Endometrium (tissue), 2 donors: ENCODE measurements around the gene FHOD3.

Experiments used
- FAIRE-seq: peaks from 2 replicates; lab custom pipeline; 2012; peaks lifted over from hg19 to GRCh38; lab: Jason Lieb, UNC
- donor health status: control.
- donor health status: control.

Gene FHOD3

DNA sequence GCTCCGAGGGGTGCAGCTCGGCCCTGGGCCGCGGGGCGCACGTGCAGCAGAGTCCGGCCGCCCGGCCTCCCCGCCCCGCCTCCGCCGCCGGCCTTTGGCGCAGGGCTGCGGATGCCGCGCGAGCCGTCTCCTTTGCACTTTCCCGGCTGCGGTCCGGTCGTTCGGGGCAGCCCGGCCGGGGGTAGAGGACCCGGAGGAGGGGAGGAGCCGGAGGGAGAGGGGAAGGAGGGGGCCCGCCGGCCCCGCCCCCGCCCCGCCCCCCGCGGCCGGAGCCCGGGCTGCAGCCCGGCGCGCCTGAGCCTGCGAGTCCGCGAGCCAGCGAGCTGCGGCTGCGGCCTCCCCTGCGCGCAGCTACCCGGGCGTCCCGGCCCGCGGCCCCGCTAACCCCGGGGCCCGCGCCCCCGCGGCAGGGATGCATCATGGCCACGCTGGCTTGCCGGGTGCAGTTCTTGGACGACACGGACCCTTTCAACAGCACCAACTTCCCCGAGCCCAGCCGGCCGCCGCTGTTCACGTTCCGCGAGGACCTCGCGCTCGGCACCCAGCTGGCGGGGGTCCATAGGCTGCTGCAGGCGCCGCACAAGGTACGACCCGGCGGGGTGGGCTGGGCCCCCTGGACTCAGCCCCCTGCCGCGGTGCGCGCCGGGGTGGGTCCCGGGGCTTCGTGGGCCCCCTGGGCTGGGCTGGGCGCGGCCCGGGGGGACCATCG, at the start of gene FHOD3:
Gene FHOD3, plus strand, starts transcription at position 297 of the 709 bp plus-strand sequence. Its CDS starts 123 bp downstream, at position 420.
- FAIRE-seq, result no peak

DNA sequence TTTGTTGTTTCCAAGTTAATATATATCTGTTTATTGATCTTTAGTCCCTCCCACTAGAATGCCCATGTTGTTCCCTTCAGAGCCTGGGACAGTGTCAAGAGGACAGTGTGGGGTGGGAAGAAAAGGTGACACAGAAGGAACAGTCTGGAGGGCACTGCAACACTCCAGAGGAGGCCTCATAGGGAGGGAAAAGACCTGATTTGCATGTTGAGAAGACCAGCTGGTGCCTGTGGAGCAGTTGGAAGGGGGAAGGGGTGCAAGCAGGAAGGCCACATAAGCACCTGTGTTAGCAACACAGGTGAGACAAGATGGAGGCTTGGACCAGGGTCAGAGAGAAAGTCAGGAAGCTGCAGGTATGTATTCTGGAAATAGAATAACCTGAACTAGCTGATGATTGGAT, 48.1 kb upstream of the FHOD3 start:
- no peak for FAIRE-seq

DNA sequence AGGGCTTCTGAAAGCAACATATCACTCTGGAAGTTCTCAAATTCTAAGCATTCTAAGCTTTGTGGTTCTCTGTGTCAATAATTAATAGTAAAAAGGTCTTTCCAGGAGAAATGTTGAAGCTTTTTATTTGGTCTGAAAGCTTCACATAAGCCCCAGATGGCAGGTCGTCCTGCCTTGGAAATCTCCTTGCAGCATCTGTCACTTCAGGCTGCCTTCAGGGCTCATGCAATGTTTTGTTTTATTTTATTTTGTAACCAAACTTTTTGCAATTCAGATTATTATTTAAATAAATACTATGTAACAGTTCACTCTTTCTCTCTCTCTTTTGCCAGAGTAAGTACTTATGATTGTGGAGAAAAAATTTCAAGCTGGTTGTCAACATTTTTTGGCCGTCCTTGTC, 46.7 kb upstream of the FHOD3 start:
- FAIRE-seq, result no peak

DNA sequence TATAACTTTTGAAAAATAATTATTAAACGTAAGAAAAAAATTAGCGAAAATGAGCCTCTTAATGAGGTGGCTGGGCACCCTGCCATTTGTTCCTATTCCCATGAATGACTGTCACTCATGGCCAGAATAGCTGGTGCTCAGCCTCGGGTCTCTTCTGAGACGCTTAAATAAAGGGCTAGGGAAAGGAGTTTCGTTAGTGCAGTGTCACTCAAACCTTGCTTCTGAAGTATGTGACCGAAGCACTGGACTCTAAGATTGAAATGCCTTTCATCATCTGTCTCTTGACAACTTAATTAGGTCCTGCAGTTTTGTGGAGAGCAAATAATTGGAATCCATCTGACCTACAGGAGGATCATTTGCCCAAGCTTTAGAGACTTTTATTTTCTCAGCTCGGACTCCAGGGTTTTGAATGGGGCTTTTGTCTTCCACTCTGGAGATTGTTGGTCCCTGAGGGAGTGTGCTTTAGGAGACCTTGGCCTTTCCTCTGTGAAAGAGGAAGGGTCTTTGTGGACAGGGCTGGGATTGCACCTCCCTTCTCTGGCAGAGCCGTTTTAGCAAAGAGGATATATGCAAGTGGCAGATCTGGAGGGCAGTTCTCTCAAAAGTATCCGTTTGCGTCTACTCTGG, 42.3 kb upstream of the FHOD3 start:
- FAIRE-seq, result no peak

DNA sequence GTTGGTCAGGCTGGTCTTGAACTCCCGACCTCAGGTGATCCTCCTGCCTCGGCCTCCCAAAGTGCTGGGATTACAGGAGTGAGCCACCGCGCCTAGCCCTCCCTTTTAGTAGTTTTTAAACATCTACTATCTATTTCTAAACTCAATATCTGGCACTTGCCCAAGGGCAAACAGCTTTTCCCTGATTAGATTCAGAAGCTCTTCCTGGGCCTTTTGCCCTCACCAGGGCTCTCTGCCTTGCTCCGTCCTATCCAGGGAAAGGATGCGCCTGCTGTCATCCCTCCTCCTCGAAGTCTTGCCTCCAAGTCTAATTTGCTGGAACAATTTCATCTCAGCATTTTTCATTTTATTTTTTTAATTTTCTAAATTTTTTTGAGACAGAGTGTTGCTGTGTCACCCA, 41.4 kb upstream of the FHOD3 start:
- FAIRE-seq, result no peak

DNA sequence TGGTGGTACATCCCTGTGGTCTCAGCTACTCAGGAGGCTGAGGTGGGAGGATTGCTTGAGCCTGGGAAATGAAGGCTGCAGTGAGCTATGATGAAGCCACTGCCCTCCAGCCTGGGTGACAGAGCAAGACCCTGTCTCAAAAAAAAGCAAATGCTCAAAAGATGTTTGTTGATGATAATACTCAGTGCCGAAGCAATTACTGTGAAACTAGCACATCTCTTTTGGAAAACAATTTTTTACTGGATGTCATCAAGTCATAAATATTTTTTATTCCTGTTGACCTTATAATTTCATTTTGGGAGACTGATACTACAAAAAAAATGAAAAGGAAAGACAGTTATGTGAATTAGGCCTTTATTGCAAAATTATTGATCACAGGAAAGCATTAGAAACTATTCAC, 34.5 kb upstream of the FHOD3 start:
- no peak for FAIRE-seq

DNA sequence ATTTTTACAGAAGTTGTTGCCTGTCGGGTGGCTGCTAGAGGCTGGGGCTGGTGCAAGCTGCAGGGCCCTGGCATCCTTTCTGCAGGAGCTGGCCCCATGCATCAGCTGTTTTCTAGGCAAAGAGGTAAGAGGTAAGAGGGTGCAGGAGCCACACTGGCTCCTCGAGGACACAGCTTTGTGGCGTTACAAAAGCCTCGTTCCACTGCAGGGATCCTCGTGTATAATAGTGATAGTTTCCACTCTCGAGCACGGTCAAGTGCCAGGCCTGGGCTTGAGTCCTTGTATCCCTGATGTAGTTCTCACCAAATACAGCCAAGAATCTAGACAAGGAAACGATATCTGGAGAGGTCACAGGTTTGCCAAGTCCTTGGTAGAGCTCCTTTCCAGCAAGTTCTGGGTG, 33.2 kb upstream of the FHOD3 start:
- no peak for FAIRE-seq

DNA sequence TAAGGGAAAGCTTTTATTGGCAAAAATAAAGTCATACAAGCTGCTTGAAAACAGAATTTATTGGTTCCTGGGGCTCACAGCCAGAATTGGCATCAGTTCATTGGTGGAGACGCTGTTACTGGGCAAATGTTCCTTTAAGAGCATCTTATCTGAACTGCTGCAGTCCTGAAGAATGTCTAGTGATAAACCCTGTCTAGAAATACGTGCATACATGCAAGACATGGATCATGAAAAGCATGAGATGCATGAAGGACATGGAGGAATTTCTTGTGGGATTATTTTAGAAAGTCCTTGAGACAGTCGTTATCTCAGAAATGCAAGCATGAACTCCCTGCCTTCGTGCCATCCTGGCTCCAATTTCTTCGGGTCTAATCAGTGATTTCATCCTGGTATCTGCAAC, 32.5 kb upstream of the FHOD3 start:
- no peak for FAIRE-seq

DNA sequence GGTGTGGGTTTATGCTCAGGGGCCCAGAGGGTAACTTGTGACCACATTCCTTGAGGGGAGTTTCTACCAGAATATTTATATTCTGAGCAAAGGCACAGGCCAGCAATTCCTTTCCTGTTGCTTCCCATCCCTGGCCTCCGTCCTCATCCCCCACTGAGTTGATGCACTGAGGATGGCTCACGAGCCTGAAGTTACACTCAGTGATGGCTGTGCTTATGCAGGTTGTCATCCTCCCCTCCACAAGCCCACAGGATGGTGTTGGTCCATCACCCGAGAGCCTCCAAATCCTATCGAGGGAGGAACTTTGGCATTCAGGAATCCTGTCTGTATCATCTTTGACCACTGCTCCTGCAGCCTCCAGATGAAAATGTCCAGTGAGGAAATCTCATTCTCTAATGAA, 28.4 kb upstream of the FHOD3 start:
- FAIRE-seq, result no peak

DNA sequence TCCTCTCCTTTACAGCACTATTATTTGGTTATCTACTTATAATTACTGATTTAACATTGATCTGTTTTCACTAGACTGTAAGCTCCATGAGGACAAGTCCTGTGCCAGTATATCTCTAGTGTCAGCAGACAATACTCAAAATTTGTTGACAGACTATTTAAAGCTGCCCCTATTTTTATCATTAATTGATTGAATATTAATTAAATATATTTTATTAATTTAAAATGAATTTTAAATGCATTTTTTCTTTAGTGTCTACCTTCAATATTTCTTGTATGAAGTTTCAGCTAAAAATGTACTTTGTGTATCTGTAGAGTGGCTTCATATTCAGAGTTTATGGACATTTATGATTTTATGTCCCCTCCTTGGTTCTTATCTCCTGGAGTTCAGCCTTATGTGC, 26.4 kb upstream of the FHOD3 start:
- FAIRE-seq, result no peak

DNA sequence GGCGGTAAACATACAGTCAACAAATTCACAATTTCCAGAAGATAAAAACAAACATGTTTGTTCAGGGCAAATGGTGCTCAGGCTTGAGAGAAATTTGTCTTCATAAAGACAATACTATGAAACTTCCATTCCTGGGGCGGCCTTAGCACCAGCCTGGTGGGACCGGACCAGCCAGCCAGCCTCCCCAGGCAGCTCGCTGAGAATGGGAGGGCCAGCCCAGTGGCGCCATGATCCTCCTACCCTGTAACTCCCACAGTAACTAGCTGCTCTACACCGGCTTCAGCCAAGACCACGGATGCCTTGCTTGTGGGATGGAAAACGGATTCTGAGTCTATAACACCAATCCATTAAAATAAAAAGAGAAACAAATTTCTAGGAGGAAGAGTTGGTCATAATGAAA, 24.2 kb upstream of the FHOD3 start:
- no peak for FAIRE-seq

DNA sequence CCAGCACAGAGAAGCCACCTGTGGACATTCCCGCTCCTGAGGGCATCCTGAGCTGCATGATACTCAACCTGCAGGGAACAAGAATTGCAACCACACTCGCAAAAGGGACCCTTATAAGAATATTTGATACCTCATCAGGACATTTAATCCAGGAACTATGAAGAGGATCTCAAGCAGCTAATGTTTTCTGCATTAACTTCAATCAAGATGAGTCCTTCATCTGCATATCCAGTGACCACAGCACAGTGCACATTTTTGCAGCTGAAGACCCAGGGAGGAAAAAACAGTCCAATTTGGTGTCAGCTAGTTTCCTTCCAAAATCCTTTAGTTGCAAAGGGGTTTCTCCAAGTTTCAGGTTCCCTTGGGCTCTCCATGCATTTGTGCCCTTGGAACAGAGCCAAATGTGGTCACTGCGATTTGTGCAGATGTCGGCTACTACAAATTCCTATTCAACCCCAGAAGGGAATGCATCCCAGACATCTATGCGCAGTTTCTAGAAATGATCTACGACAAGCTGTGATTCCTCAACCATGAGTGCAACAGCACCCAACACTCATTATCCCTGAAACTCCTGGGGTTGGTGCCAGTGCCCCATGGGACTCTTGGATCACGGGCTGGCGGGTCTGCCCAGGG, 23.3 kb upstream of the FHOD3 start:
- no peak for FAIRE-seq

DNA sequence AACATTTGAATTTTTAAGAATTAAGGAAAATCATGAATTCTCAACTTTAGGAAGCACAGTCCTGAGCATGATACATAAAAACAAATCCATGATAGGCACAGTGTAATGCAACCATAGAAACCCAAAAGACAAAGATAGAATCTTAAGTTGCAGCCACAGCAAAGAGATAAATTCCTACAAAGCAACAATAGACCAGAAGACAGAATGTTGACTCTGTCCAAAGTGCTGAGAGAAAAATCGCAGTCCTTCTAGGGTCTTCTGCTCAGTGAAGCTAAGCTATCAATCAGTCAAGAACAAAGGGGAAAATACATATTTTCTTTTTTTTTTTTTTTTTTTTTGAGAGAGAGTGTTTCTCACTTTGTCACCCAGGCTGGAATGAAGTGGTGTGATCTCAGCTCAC, 22.0 kb upstream of the FHOD3 start:
- FAIRE-seq, result no peak

DNA sequence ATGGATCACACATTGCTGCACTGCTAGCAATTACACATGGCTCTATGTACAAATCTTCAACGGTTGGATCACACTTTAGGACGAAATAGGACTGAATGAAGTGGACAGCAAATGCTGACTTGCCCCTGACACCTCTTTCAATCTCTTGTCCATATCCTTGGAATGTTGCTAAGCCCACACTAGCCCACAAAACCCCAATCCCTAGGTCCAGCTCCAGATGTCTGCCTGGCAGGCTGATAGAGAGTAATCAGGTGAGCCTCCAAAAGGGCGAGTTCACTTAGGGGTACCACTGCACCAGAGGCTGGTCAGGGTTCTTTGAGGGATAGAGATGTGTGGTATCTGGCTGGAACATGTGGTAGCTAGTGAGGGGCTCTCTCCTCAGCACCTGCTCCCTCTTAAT, 18.5 kb upstream of the FHOD3 start:
- FAIRE-seq, result no peak

DNA sequence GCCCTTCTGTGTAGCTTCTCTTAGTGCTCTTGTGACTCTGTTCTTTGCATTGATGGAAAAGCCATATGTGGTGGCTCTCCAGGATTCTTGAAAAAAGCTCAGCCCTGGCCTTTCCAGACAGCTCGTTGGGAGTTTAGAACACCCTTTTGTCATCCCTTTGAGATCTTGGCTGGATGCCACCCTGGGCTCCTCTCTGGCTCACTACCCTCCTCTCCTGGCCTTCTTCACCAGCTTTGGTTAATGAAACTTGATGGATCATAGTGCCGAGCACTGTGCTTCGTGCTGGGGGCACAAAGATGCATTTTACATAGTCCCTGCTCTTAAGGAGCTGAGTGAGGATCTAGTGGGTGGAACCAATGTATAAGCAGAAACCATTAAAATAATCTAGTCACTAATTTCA, 15.6 kb upstream of the FHOD3 start:
- no peak for FAIRE-seq

DNA sequence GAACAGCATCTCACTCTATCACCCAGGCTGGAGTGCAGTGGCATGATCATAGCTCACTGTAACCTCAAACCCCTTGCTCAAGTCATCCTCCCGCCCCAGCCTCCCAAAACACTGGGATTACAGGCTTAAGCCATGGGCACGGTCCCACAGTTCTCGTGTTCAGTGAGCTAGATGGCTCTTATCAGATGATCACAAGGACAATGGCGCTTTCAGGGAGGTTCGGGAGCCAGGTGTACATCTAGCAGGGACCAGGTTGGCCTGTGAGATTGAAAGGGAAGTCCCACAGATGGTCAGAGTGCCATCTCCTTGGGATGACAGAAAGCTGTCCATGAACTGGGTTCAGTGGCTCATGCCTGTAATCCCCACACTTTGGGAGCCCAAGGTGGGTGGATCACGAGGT, 14.1 kb upstream of the FHOD3 start:
- no peak for FAIRE-seq

DNA sequence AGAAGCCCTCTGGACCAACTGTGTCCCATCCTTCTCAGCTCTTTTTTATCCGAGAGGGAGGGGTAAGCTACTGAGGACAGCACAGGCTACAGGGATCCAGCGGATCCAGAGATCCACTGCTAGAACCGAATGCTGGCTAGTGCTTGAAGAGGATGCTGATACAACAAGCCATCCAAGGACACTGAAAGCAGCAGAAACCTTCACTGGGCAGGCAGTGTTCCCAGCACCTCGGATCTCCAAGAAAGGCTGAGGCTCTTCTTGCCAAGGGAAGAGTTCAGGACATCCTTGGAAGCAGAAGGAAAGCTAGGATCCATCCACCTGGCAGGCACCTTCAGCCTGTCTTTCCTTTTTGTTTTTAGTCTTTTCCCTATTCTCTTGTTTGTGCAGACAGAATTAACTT, 13.2 kb upstream of the FHOD3 start:
- FAIRE-seq, result no peak

DNA sequence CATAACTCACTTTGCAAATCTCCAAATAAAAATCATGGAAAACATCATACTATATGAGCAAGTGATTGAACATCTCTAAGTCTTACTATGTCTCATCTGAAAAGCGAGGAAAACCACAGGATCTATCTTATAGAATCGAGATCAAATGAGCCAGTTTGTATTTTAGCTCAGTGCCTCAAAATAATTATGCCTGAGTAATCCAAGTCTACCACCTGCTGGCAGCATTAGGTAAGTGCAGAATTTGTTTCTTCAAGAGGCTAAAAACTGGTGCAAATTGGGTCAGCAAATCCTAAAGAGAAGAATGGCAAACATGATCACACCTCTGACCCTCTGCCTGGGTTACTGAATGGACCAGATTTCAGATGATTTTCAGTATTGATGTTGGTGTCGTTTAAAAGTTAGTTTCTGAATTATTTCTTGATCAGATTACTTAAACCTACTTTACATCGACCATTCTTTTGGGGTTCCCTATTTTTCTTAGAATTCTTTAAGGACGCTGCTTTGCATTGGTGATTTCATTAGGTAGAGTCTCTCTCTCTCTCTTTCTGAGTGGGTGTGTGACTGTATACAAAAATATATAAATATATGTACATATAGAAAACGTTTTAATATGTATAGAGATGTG, 12.7 kb upstream of the FHOD3 start:
- FAIRE-seq, result peak; percentile 90

DNA sequence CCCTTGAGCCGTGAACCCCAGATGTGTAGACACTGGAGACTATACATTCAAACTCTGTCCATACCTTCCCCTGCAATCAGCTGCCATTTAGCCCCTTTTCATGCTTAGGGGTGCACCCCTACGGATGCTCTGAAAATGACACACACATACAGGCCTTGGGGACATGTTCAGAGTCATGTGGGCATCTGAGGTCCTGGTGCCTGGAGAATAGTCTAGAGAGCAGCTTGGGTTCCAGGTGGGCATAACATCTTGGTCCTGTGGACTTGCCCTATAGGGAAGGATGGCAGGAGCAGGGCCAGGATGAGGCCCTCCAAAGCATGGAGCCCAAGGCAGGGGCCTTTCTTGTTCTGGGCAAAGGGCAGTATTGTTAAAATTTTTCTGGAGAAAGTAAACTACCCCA, 9.9 kb upstream of the FHOD3 start:
- FAIRE-seq, result no peak

DNA sequence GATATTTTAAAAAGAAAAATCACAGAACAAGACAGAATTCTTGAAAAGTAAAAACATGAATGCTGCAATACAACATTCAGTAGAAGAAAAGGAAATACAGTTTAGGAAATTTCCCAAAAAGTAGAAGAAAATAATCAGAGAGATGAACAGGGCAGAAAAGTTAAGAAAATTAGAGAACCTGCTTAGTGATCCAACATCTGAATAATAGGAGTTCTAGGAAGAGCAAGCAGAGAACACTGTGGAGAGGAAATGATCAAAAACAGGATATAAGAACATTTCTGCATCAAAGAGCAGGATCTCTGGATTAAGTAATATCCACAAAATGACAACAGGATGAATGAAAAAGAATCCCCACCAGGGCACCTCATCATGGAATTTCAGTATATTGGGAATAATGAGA, 8.8 kb upstream of the FHOD3 start:
- no peak for FAIRE-seq

DNA sequence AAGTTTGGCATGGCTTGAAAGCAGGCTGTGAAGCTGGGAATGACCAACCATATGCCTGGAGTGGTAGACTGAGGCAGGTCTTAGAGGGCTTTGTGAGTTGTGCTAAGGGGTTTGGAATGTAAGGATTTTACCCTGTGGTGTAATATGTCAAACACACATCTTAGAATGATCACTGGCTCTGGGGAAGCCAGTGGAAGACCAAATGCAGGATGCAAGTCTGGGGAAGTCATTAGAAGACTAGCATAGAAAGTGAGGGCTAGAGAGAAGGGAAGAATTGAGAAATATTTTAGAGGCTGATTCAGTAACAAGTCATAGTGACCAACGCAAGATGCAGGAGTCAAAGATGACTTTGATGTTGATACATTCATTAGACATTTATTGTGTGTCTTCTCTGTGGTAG, 3.5 kb upstream of the FHOD3 start:
- FAIRE-seq, result no peak

DNA sequence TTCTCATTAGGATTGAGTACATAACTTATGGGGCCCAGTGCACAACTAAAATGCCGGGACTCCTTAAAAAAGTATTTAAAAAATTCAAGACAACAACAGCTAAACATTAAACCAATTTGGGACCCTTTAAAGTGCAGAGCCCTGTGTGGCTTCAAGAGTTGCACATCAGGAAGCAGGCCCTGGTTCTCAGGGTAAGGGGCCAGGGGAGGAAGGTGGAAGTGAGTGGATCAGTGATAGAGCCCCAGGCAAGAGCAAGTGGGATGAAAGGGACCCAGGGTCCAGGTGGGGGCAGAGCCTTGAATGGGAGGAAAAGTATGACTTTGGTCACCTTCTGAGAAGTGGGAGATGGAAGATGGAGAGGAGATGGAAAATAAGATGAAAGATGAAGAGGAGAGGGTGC, 2.3 kb upstream of the FHOD3 start:
- FAIRE-seq, result no peak

DNA sequence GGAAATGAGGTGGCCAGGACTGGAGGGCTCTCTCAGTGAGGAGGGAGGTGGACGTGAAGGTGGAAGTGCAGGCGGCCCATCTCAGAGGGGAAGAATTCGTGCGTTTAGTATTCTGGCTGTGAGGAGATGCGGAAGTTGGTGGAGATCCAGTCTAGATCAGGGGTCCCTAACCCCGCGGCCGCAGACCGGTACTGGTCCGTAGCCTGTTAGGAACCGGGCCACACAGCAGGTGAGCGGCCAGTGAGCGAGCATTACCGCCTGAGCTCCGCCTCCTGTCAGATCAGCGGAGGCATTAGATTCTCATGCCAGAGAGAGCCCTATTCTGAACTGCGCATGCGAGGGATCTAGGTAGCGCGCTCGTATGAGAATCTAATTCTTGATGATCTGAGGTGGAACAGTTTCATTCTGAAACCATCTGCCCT, 1.6 kb upstream of the FHOD3 start:
- FAIRE-seq, result no peak
